Thyroid gland (tissue), 4 donors: ENCODE results near the gene SUN2.

Source experiments
- CTCF ChIP-seq, 6 experiments: fragments of 200-600 bp in 3 of 6; fragments of 450-650 bp in 3 of 6; sonication (generic) in 3 of 6; IDR thresholded peaks; one replicate each; pipeline ENCODE4 v1.5.1; 2016 to 2019; ENCODE audit warnings: antibody characterized with exemption in 6 of 6, mild to moderate bottlenecking in 2 of 6, inconsistent platforms in 1 of 6, moderate library complexity in 1 of 6
- POLR2A ChIP-seq, 2 donors: fragments of 450-650 bp; IDR thresholded peaks; one replicate each; pipeline ENCODE4 v1.6.1; 2017; ENCODE audit warnings: antibody characterized with exemption in 2 of 2, mild to moderate bottlenecking in 2 of 2, moderate library complexity in 1 of 2

DNA sequence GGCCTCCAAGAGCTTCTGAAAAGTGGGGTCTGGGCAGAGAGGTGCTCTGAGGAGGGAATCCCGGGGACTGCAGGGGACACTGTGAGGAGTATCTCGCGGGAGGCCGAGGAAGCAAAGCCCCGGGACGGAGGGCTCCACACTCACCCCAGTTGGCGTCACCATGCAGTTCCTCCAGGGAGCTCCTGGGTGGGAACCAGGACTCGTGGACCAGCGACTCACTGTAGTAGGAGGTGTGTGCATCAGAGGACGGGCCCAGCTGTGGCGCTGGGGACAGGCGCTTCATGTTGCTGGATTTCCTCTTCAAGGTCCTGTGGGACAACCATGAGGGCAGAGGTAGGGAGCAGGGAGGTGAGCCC lies 4.8 kb downstream of the SUN2 start:
- TF ChIP-seq CTCF (IDR thresholded peaks at IDR 0.05): no peak
- no peak for TF ChIP-seq POLR2A (IDR thresholded peaks at IDR 0.05)
